ENCODE results near the gene AKT3. TPM values are rescaled to one million over a fixed set of nuclear protein-coding genes. Genes with fewer than 3 reads are reported as not detected.
A peak's percentile ranks its signal among the peaks of the same experiment; 100 is the strongest.

The AKT3 gene
- total RNA-seq, 1 experiment from 2014 or later = 8.0 TPM

GRCh38 chr1:243730487-243731150, 119.4 kb downstream of the AKT3 start:
- H3K27me3 ChIP-seq = no peaks in the 10 kb centered on the region

GRCh38 chr1:243729956-243730355, 120.1 kb downstream of the AKT3 start:
- Histone ChIP-seq H3K9me3 (no peaks in the 10 kb centered on the region), H3K36me3 (no peaks in the 10 kb centered on the region), H3K27me3 (no peaks in the 10 kb centered on the region), H3K4me3 (no peak overlapping the region)
- DNase-seq = peak; percentile 9

More at GRCh38 chr1:243730487-243731150, 119.4 kb downstream of the AKT3 start:
- Histone ChIP-seq H3K36me3 (no peaks in the 10 kb centered on the region), H3K4me3 (peak overlapping the region; percentile 16), H3K9me3 (no peaks in the 10 kb centered on the region)
- DNase-seq = peak; percentile 79

GRCh38 chr1:243727503-243728203, 122.4 kb downstream of the AKT3 start:
- DNase-seq = no peak
- H3K9me3 ChIP-seq = no peaks in the 10 kb centered on the region
- H3K27me3 ChIP-seq = no peaks in the 10 kb centered on the region
- H3K4me3 ChIP-seq = no peak overlapping the region
- no peaks in the 10 kb centered on the region for H3K36me3 ChIP-seq

GRCh38 chr1:243726806-243727502, 123.1 kb downstream of the AKT3 start:
- Histone ChIP-seq H3K9me3 (no peaks in the 10 kb centered on the region), H3K27me3 (no peaks in the 10 kb centered on the region), H3K4me3 (no peak overlapping the region), H3K36me3 (no peaks in the 10 kb centered on the region)
- DNase-seq = no peak

- H3K36me3 ChIP-seq = no peaks in the 10 kb centered on the region
- H3K27me3 ChIP-seq = no peaks in the 10 kb centered on the region
- no peaks in the 10 kb centered on the region for H3K9me3 ChIP-seq
- H3K4me3 ChIP-seq = no peak overlapping the region
- DNase-seq = no peak
Observed at GRCh38 chr1:243725846-243726245, 124.2 kb downstream of the AKT3 start.

GRCh38 chr1:243725075-243725474, 125.0 kb downstream of the AKT3 start:
- no peaks in the 10 kb centered on the region for H3K36me3 ChIP-seq
- no peaks in the 10 kb centered on the region for H3K9me3 ChIP-seq
- no peak for DNase-seq
- no peak overlapping the region for H3K4me3 ChIP-seq
- H3K27me3 ChIP-seq = no peaks in the 10 kb centered on the region

GRCh38 chr1:243723458-243724043, 126.5 kb downstream of the AKT3 start:
- DNase-seq = no peak
- no peaks in the 10 kb centered on the region for H3K9me3 ChIP-seq
- no peaks in the 10 kb centered on the region for H3K27me3 ChIP-seq
- no peak overlapping the region for H3K4me3 ChIP-seq
- no peaks in the 10 kb centered on the region for H3K36me3 ChIP-seq

GRCh38 chr1:243723050-243723449, 127.0 kb downstream of the AKT3 start:
- Histone ChIP-seq H3K9me3 (no peaks in the 10 kb centered on the region), H3K4me3 (no peak overlapping the region), H3K27me3 (no peaks in the 10 kb centered on the region), H3K36me3 (no peaks in the 10 kb centered on the region)
- no peak for DNase-seq

- no peak for DNase-seq
- Histone ChIP-seq H3K9me3 (no peaks in the 10 kb centered on the region), H3K27me3 (no peaks in the 10 kb centered on the region), H3K36me3 (no peaks in the 10 kb centered on the region), H3K4me3 (no peak overlapping the region)
Observed at GRCh38 chr1:243719476-243719875, 130.6 kb downstream of the AKT3 start.

- no peaks in the 10 kb centered on the region for H3K9me3 ChIP-seq
- no peak overlapping the region for H3K4me3 ChIP-seq
- H3K27me3 ChIP-seq = no peaks in the 10 kb centered on the region
- no peak for DNase-seq
- H3K36me3 ChIP-seq = no peaks in the 10 kb centered on the region
Observed at GRCh38 chr1:243718893-243719292, 131.2 kb downstream of the AKT3 start.

- no peaks in the 10 kb centered on the region for H3K36me3 ChIP-seq
- no peaks in the 10 kb centered on the region for H3K27me3 ChIP-seq
- no peaks in the 10 kb centered on the region for H3K9me3 ChIP-seq
- no peak for DNase-seq
- no peak overlapping the region for H3K4me3 ChIP-seq
Observed at GRCh38 chr1:243718022-243718421, 132.0 kb downstream of the AKT3 start.

- Histone ChIP-seq H3K27me3 (no peaks in the 10 kb centered on the region), H3K4me3 (no peak overlapping the region), H3K36me3 (no peaks in the 10 kb centered on the region), H3K9me3 (no peaks in the 10 kb centered on the region)
- no peak for DNase-seq
Observed at GRCh38 chr1:243716906-243717305, 133.1 kb downstream of the AKT3 start.

GRCh38 chr1:243715285-243715684, 134.8 kb downstream of the AKT3 start:
- Histone ChIP-seq H3K4me3 (no peak overlapping the region), H3K36me3 (no peaks in the 10 kb centered on the region), H3K27me3 (no peaks in the 10 kb centered on the region), H3K9me3 (no peaks in the 10 kb centered on the region)
- no peak for DNase-seq

- Histone ChIP-seq H3K27me3 (no peaks in the 10 kb centered on the region), H3K9me3 (no peaks in the 10 kb centered on the region), H3K36me3 (no peaks in the 10 kb centered on the region), H3K4me3 (peak overlapping the region; percentile 16)
- no peak for DNase-seq
Observed at GRCh38 chr1:243713470-243714186, 136.4 kb downstream of the AKT3 start.

GRCh38 chr1:243712941-243713340, 137.1 kb downstream of the AKT3 start:
- H3K36me3 ChIP-seq = no peaks in the 10 kb centered on the region
- DNase-seq = no peak
- H3K4me3 ChIP-seq = peak overlapping the region; percentile 16
- no peaks in the 10 kb centered on the region for H3K9me3 ChIP-seq
- H3K27me3 ChIP-seq = no peaks in the 10 kb centered on the region

GRCh38 chr1:243712242-243712641, 137.8 kb downstream of the AKT3 start:
- no peaks in the 10 kb centered on the region for H3K27me3 ChIP-seq
- H3K9me3 ChIP-seq = no peaks in the 10 kb centered on the region
- DNase-seq = no peak
- no peaks in the 10 kb centered on the region for H3K36me3 ChIP-seq
- no peak overlapping the region for H3K4me3 ChIP-seq

GRCh38 chr1:243710467-243710866, 139.6 kb downstream of the AKT3 start:
- Histone ChIP-seq H3K9me3 (no peaks in the 10 kb centered on the region), H3K36me3 (no peaks in the 10 kb centered on the region), H3K27me3 (no peaks in the 10 kb centered on the region), H3K4me3 (no peak overlapping the region)
- no peak for DNase-seq

Data from MG63 (cell line).